NCI-H82 treated with DMSO at 0.1 percent for 48 hours (cell line): Measurements from ENCODE around the gene ALB.

Experiments
- DNase-seq: peaks from one replicate; lab custom pipeline; 2025; ENCODE audit not compliant: unreplicated experiment; lab: John Stamatoyannopoulos, UW

ALB gene

GRCh38 chr4:73429826-73430587 is 25.9 kb downstream of the ALB start:
- DNase-seq = no peak

GRCh38 chr4:73431813-73432168 is 27.7 kb downstream of the ALB start:
- no peak for DNase-seq

GRCh38 chr4:73432169-73433000 is 28.3 kb downstream of the ALB start:
- DNase-seq = no peak

- DNase-seq = no peak
Observed at GRCh38 chr4:73433140-73433539, 29.1 kb downstream of the ALB start.

GRCh38 chr4:73434311-73434710 is 30.2 kb downstream of the ALB start:
- DNase-seq = no peak

GRCh38 chr4:73435984-73436383 is 31.9 kb downstream of the ALB start, which contains the start of gene AFP:
Gene AFP (plus strand): TSS chr4:73436221. CDS start chr4:73436263, 42 bp downstream.
- DNase-seq = no peak

GRCh38 chr4:73436674-73437557 is 32.8 kb downstream of the ALB start:
- DNase-seq = no peak

GRCh38 chr4:73437558-73437956 is 33.5 kb downstream of the ALB start:
- no peak for DNase-seq

GRCh38 chr4:73438048-73438447 is 34.0 kb downstream of the ALB start:
- DNase-seq = no peak

- DNase-seq = no peak
Observed at GRCh38 chr4:73438582-73439215, 34.6 kb downstream of the ALB start.

- DNase-seq = no peak
Observed at GRCh38 chr4:73439445-73439844, 35.4 kb downstream of the ALB start.

GRCh38 chr4:73439991-73440390 is 35.9 kb downstream of the ALB start:
- no peak for DNase-seq

- DNase-seq = no peak
Observed at GRCh38 chr4:73440653-73441052, 36.6 kb downstream of the ALB start.

GRCh38 chr4:73442275-73442674 is 38.2 kb downstream of the ALB start:
- no peak for DNase-seq

- DNase-seq = no peak
Observed at GRCh38 chr4:73443224-73443623, 39.1 kb downstream of the ALB start.

- DNase-seq = no peak
Observed at GRCh38 chr4:73445383-73446335, 41.6 kb downstream of the ALB start.

- peak; percentile 39 for DNase-seq
Observed at GRCh38 chr4:73446336-73446938, 42.4 kb downstream of the ALB start.

GRCh38 chr4:73447671-73448070 is 43.6 kb downstream of the ALB start:
- DNase-seq = no peak

- DNase-seq = no peak
Observed at GRCh38 chr4:73448448-73449203, 44.5 kb downstream of the ALB start.
